Measurements from ENCODE around the gene KTN1.

DNA sequence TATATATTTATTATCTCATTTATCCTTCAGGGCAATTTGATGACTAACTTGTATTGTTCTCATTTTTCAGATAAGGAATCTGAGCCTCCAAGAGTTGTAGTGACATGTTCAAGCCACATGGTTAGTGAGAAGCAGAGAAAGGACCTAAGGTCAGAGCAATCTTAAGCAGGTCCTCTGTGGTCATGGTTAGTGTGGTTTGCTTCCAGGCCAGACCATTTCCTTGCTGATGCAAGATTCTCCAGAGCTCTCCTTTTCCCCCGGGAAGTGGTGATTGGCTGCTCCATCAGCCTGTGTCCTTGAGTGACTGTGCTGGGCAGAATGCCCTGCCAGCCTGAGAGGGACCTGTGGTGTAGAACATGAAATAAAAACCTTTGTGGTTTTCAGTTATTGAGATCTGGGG is 141.3 kb downstream of the KTN1 start:
- no peak for TF ChIP-seq GATA3 (IDR thresholded peaks at IDR 0.05; ENCODE audit: low read depth, low read length)
- TF ChIP-seq GATA2 (IDR thresholded peaks at IDR 0.05; ENCODE audit: low read depth, low read length), result no peak

Measured in SH-SY5Y (cell line).